Thyroid gland (tissue), 4 donors: ENCODE measurements around the gene INPP5F. TPM values are rescaled to one million over a fixed set of nuclear protein-coding genes. Genes with fewer than 3 reads are reported as not detected.

ENCODE experiments used
- DNase-seq, 2 donors: peaks; one replicate each; pipeline ENCODE4 v3.0.0-alpha.2; 2019
- H3K27ac ChIP-seq, 3 donors: fragments of 200-600 bp; sonication (generic); 1 replicate in 2 of 3; 2 replicates in 1 of 3; pipeline ENCODE4 v1.5.1; 2016 to 2019; ENCODE audit warnings: mild to moderate bottlenecking in 1 of 3, moderate library complexity in 1 of 3
- H3K27me3 ChIP-seq: fragments of 200-600 bp; sonication (generic); one replicate; pipeline ENCODE4 v1.5.1; 2019
- H3K36me3 ChIP-seq, 2 donors: fragments of 200-600 bp; sonication (generic); one replicate each; pipeline ENCODE4 v1.5.1; 2016 to 2019
- H3K4me1 ChIP-seq, 2 donors: fragments of 200-600 bp; sonication (generic); one replicate each; pipeline ENCODE4 v1.5.1; 2017 to 2019
- H3K4me3 ChIP-seq, 3 donors: fragments of 200-600 bp; sonication (generic); replicated peaks in 1 of 3; 1 replicate in 2 of 3; 2 replicates in 1 of 3; pipeline ENCODE4 v1.5.1; 2016; ENCODE audit warnings: mild to moderate bottlenecking in 1 of 3
- H3K9me3 ChIP-seq: fragments of 200-600 bp; sonication (generic); one replicate; pipeline ENCODE4 v1.5.1; 2017
- POLR2A ChIP-seq, 2 donors: fragments of 450-650 bp; IDR thresholded peaks; one replicate each; pipeline ENCODE4 v1.6.1; 2017; ENCODE audit warnings: antibody characterized with exemption in 2 of 2, mild to moderate bottlenecking in 2 of 2, moderate library complexity in 1 of 2
- WGBS, 2 donors: methylation state at CpG; one replicate each; pipeline ENCODE4 v1.1.5; 2017; 5-methylcytosine and 5-hydroxymethylcytosine counted together
- intact Hi-C: fragments of 100-400 bp; cut with DNase I; formaldehyde crosslinking; loops from one replicate; pipeline ENCODE4 v1.15.1; 2023
- total RNA-seq, 4 donors: library from RNA; depleted of rRNA; stranded (reverse); fragments of >200 nt; gene quantifications; one replicate each; pipeline ENCODE4 v1.2.3, GENCODE V29; 2016
- TF ChIP-seq, protein P1 (sequence below), 6 experiments: fragments of 200-600 bp in 3 of 6; fragments of 450-650 bp in 3 of 6; sonication (generic) in 3 of 6; IDR thresholded peaks; one replicate each; pipeline ENCODE4 v1.5.1; 2016 to 2019; ENCODE audit warnings: antibody characterized with exemption in 6 of 6, mild to moderate bottlenecking in 2 of 6, inconsistent platforms in 1 of 6, moderate library complexity in 1 of 6

Gene INPP5F
- total RNA-seq, 4 donors from 2014 or later = 12.6 to 14.9 (median 13.4) TPM

DNA sequence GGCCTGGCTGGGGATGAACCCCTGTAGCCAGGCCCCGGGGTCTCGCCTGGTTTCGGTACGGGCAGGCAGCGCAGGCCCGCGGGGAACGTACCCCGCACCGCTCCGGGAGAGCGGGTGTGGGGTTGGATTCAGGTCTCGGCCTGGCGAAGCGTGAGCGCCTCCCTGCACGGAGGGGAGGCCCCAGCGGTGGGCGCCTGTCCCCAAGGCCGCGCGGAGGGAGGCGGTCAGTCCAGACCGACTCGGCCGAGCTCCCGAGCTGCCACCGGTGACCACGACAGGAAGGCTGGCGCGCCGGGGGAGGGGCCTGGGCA, 378 bp upstream of the INPP5F start:
- H3K27me3 ChIP-seq = no peaks in the 10 kb centered on the region

DNA sequence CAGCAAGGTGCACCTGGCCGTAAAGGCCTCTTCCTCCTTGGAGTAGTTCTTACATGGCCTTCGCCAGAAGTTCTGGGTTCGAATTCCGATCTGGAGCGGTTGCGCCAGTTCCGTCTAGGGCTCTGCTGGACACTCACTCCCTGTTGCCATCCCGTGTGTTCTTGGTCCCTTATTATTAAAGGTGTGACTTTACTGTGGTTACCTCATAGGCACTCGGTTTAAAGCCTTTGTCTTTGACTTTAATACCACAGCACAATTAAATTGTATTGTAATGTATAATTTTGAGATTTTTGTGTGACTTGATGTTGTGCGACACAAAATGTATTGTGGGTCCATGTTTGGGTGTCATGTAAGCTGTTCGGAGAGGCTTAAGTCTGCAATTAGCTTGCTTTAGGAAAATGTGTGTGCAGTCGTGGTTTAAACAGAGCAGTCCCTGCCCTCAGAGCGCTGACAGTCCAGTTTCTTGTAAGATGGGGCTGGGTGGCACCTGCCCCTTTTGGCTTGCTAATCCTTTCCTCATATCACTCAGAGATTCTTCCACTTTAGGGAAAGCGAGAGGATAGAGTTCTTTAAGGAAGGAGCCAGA, 919 bp downstream of the INPP5F start:
- H3K27me3 ChIP-seq = no peaks in the 10 kb centered on the region
- H3K27ac ChIP-seq = peak overlapping the region in 2 of 3 donors; percentile 71 to 96
- H3K36me3 ChIP-seq = no peaks in the 10 kb centered on the region
- no peaks in the 10 kb centered on the region for H3K9me3 ChIP-seq
- 49 to 54% methylated on average over 14 of the region's 14 CpGs for WGBS, 2 donors
- H3K4me1 ChIP-seq = peaks cover 18 to 21% of the 10 kb centered on the region in 2 donors
- TF ChIP-seq, protein P1, sequence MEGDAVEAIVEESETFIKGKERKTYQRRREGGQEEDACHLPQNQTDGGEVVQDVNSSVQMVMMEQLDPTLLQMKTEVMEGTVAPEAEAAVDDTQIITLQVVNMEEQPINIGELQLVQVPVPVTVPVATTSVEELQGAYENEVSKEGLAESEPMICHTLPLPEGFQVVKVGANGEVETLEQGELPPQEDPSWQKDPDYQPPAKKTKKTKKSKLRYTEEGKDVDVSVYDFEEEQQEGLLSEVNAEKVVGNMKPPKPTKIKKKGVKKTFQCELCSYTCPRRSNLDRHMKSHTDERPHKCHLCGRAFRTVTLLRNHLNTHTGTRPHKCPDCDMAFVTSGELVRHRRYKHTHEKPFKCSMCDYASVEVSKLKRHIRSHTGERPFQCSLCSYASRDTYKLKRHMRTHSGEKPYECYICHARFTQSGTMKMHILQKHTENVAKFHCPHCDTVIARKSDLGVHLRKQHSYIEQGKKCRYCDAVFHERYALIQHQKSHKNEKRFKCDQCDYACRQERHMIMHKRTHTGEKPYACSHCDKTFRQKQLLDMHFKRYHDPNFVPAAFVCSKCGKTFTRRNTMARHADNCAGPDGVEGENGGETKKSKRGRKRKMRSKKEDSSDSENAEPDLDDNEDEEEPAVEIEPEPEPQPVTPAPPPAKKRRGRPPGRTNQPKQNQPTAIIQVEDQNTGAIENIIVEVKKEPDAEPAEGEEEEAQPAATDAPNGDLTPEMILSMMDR (IDR thresholded peaks at IDR 0.05) = no peak
- TF ChIP-seq POLR2A (IDR thresholded peaks at IDR 0.05) = no peak
- peak in 1 of 2 donors; percentile 12 for DNase-seq
- intact Hi-C loops = no loop called here
- H3K4me3 ChIP-seq = peak overlapping the region; percentile 81 to 97 (median 82)

More for the DNA sequence above, 378 bp upstream of the INPP5F start:
- H3K9me3 ChIP-seq = no peaks in the 10 kb centered on the region
- H3K36me3 ChIP-seq = no peaks in the 10 kb centered on the region
- peak overlapping the region; percentile 77 to 96 (median 96) for H3K27ac ChIP-seq
- H3K4me3 ChIP-seq = peak overlapping the region in 2 of 3 donors; percentile 36 to 48
- TF ChIP-seq POLR2A (IDR thresholded peaks at IDR 0.05) = peak; percentile 67 to 94
- TF ChIP-seq, protein P1 (IDR thresholded peaks at IDR 0.05) = no peak
- peaks cover 18 to 21% of the 10 kb centered on the region in 2 donors for H3K4me1 ChIP-seq
- no peak for DNase-seq
- intact Hi-C loops = no loop called here
- WGBS, 2 donors = 2 to 7% methylated on average over 6 to 19 of the region's 32 CpGs

DNA sequence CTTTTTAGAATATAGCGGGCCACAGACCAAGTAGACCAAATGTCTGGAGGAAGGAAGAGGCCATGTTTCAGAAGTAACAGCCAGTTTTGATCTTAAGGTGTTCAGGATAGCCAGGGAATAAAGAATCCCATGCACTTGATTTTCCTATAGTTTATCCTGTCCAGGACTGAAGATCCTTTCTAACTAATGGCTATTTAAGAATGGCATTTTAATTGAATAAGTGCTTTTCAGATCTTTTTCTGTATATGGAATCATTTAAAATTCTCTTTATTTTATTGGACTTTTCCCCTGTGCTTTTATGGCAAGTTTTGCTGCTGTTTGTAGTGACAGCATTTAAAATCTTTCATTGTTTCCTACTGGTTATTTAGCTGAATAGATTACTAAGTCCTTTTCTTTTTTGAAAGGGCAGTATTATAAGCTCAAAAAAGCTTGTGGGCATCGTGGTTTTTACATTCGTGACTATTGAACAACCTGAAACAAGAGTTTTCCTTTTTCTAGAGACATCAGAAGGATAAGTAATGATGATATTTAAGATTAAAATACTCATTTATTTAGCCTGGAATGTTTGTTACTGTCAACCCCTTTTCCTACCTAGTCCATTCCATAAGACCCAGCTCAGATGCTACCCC, 2.4 kb downstream of the INPP5F start:
- no peak for DNase-seq
- intact Hi-C loops = no loop called here
- Histone ChIP-seq H3K36me3 (no peaks in the 10 kb centered on the region), H3K4me3 (no peak overlapping the region), H3K9me3 (no peaks in the 10 kb centered on the region), H3K27ac (no peak overlapping the region), H3K4me1 (peaks cover 18 to 21% of the 10 kb centered on the region in 2 donors), H3K27me3 (no peaks in the 10 kb centered on the region)
- WGBS, 2 donors = 75 to 92% methylated on average over 3 of the region's 3 CpGs
- TF ChIP-seq, protein P1 (IDR thresholded peaks at IDR 0.05) = no peak
- no peak for TF ChIP-seq POLR2A (IDR thresholded peaks at IDR 0.05)

DNA sequence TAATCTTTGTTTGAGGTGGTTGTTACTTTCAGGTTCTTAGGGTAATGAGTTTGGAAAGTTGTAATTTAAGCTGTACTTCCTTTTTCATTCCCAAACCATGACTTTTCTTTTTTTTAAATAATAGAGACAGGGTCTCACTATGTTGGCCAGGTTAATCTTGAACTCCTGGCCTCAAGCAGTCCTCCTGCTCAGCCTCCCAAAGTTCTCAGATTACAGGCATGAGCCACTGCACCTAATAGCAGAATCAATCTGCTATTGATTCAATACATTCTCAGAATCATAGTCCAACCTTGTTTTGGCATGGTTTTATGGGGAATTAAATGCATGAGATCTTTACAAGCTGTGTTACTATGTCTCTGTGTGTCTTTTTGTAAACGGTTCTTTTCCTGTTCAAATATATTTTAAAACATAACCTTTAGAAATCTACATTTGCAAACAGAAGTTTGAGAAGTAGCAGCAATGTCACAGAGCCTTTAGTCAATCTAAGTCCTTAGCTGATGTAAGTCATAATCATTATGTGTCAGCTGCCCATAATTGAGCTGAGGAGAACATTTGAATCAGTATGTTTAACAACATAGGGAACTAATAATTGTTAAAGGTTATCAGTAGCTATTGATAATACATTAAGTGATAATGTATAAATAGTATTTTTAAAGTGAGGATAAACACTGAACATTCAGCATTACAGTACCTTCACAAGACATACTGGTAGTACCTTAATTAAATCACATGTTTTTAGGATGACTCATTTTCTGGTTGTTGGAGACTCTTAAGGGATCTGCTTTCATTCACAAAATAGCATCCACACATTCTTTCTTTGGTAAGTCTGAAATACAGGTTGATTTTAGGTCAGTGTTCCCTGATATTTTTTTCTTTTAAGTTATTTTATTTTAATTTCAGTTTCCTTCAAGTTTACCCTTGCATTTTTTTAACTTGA, 8.8 kb downstream of the INPP5F start:
- 65 to 74% methylated on average over 1 of the region's 1 CpG for whole genome bisulfite sequencing, 2 donors
- no peaks in the 10 kb centered on the region for H3K4me1 ChIP-seq
- intact Hi-C loops = no loop called here
- no peaks in the 10 kb centered on the region for H3K9me3 ChIP-seq
- no peaks in the 10 kb centered on the region for H3K27me3 ChIP-seq
- DNase-seq = no peak
- TF ChIP-seq, protein P1 (IDR thresholded peaks at IDR 0.05) = no peak
- no peak for TF ChIP-seq POLR2A (IDR thresholded peaks at IDR 0.05)
- no peak overlapping the region for H3K27ac ChIP-seq
- no peaks in the 10 kb centered on the region for H3K36me3 ChIP-seq
- H3K4me3 ChIP-seq = no peak overlapping the region
